K562 (cell line): ENCODE results near the gene ZNF277. TPM values are rescaled to one million over a fixed set of nuclear protein-coding genes. Genes with fewer than 3 reads are reported as not detected.

Experiments used
- ATAC-seq: fragments of 200-7000 bp; cut with Tn5 transposase; 3 replicates; pipeline ENCODE4 v1.9.1; 2020; ENCODE audit warnings: moderate library complexity
- BruUV-seq: library from RNA; stranded (reverse); fragments of 400-500 nt; replicated peaks from 2 replicates; lab custom pipeline; 2021; lab: Mats Ljungman, UMichigan
- CTCF ChIA-PET: fragments of 300-600 bp; formaldehyde crosslinking; extraction: SDS; loops from one replicate; lab custom pipeline; 2021; ENCODE audit warnings: low intra/inter-chr PET ratio; lab: Yijun Ruan, JAX
- POLR2A ChIA-PET: fragments of 300-600, 350-650 bp; sonication (Branson Sonifier 250); formaldehyde crosslinking; extraction: SDS; loops from one replicate; lab custom pipeline; 2021; ENCODE audit warnings: antibody characterized with exemption, inconsistent platforms; lab: Yijun Ruan, JAX
- DNase-seq, 4 experiments: peaks; one replicate each; pipeline versions ENCODE4 v3.0.0 to v3.0.0-alpha.2; 2011 to 2018; ENCODE audit warnings: low spot score in 3 of 4, mixed read lengths in 3 of 4; ENCODE audit errors: extremely low read depth in 1 of 4
- FAIRE-seq: peaks from 2 replicates; lab custom pipeline; 2011; peaks lifted over from hg19 to GRCh38; lab: Jason Lieb, UNC
- H2AFZ ChIP-seq: 2 replicates; pipeline ENCODE4 v1.6.0; 2011; ENCODE audit warnings: low read depth, low read length, control low read depth, inconsistent platforms
- H3K27ac ChIP-seq: fragments of 200-600 bp; 3 replicates; pipeline ENCODE4 v1.8.0; 2011; ENCODE audit warnings: low read depth, mild to moderate bottlenecking, control low read depth, inconsistent platforms, low read length, moderate library complexity, mixed read lengths; ENCODE audit errors: extremely low read depth
- H3K27me3 ChIP-seq, 2 experiments: fragments of 300-600 bp in 1 of 2; 2 replicates in 1 of 2; 3 replicates in 1 of 2; pipeline versions ENCODE4 v1.6.0 to v1.8.0; 2011; ENCODE audit warnings: inconsistent platforms in 2 of 2, low read length in 2 of 2, mild to moderate bottlenecking in 1 of 2, mixed read lengths in 1 of 2, moderate library complexity in 1 of 2; ENCODE audit not compliant: control insufficient read depth in 2 of 2, insufficient read depth in 2 of 2
- H3K36me3 ChIP-seq: fragments of 300-600 bp; 3 replicates; pipeline ENCODE4 v1.8.0; 2011; ENCODE audit warnings: mild to moderate bottlenecking, low read length, inconsistent platforms; ENCODE audit not compliant: control insufficient read depth, insufficient read depth
- H3K4me1 ChIP-seq, 2 experiments: fragments of 200-600 bp in 1 of 2; replicated peaks in 1 of 2; 2 replicates in 1 of 2; 3 replicates in 1 of 2; pipeline versions ENCODE4 v1.5.1 to v1.8.0; 2011; ENCODE audit warnings: inconsistent platforms in 2 of 2, low read length in 2 of 2, mild to moderate bottlenecking in 1 of 2, mixed read lengths in 1 of 2, moderate library complexity in 1 of 2; ENCODE audit not compliant: control insufficient read depth in 2 of 2, insufficient read depth in 2 of 2
- H3K4me2 ChIP-seq: 2 replicates; pipeline ENCODE4 v1.6.1; 2011; ENCODE audit warnings: low read length, control low read depth, inconsistent platforms, mixed read lengths; ENCODE audit not compliant: insufficient read depth
- H3K4me3 ChIP-seq: fragments of 200-600 bp; sonication (generic), shearing (Covaris generic); 2 replicates; pipeline ENCODE4 v1.5.1; 2016; ENCODE audit warnings: control low read depth, inconsistent platforms
- H3K79me2 ChIP-seq: fragments of 200-600 bp; 3 replicates; pipeline ENCODE4 v1.8.0; 2011; ENCODE audit warnings: low read length, inconsistent platforms; ENCODE audit not compliant: control insufficient read depth, insufficient read depth
- H3K9ac ChIP-seq, 2 experiments: 2 replicates each; pipeline versions ENCODE4 v1.6.0 to v1.6.1; 2011; ENCODE audit warnings: low read depth in 2 of 2, low read length in 2 of 2, control low read depth in 1 of 2, inconsistent platforms in 1 of 2, mild to moderate bottlenecking in 1 of 2, mixed read lengths in 1 of 2; ENCODE audit not compliant: insufficient read depth in 1 of 2
- H3K9me1 ChIP-seq: one replicate; pipeline ENCODE4 v1.6.0; 2011; ENCODE audit warnings: inconsistent platforms, mild to moderate bottlenecking, low read length, moderate library complexity; ENCODE audit not compliant: control insufficient read depth, insufficient read depth
- H3K9me3 ChIP-seq: replicated peaks from 2 replicates; pipeline ENCODE4 v1.5.1; 2011; ENCODE audit warnings: low read depth, low read length, inconsistent platforms; ENCODE audit not compliant: control insufficient read depth, insufficient read depth
- H4K20me1 ChIP-seq: replicated peaks from 2 replicates; pipeline ENCODE4 v1.6.1; 2011; ENCODE audit warnings: low read length, inconsistent platforms, mixed read lengths; ENCODE audit not compliant: control insufficient read depth, insufficient read depth
- BRCA1 ChIP-seq, 2 experiments: fragments of 450-650 bp in 1 of 2; sonication (generic) in 1 of 2; formaldehyde crosslinking in 1 of 2; IDR thresholded peaks; 2 replicates each; pipeline versions ENCODE4 v1.5.0 to v1.6.1; 2017 to 2020; ENCODE audit warnings: mild to moderate bottlenecking in 1 of 2, missing genetic modification reagents in 1 of 2
- CBX8 ChIP-seq: fragments of 200-600 bp; sonication (generic); IDR thresholded peaks from 2 replicates; pipeline ENCODE4 v1.6.1; 2012; ENCODE audit warnings: borderline replicate concordance, mixed run types, low read depth, mild to moderate bottlenecking, moderate library complexity, mixed read lengths, low read length, control low read depth, inconsistent platforms; ENCODE audit not compliant: poor library complexity, severe bottlenecking; ENCODE audit errors: extremely low read depth
- CHCHD3 ChIP-seq: fragments of 250-450 bp; sonication (Bioruptor Pico); IDR thresholded peaks from 2 replicates; pipeline ENCODE4 v2.1.2; 2022; ENCODE audit warnings: mild to moderate bottlenecking
- RFX5 ChIP-seq: IDR thresholded peaks from 2 replicates; pipeline ENCODE4 v1.6.1; 2011; ENCODE audit warnings: low read depth, mild to moderate bottlenecking, improper control_type of control experiment, low read length
- XRCC3 ChIP-seq: fragments of 450-650 bp; IDR thresholded peaks from 2 replicates; pipeline ENCODE4 v1.6.1; 2017; ENCODE audit warnings: mild to moderate bottlenecking, moderate library complexity
- ZNF583 ChIP-seq: fragments of 250-450 bp; sonication (Bioruptor Pico); IDR thresholded peaks from 2 replicates; pipeline ENCODE4 v1.4.0; 2020
- WGBS: fragments of 100-300 bp; shearing (Covaris generic); methylation state at CpG from one replicate; pipeline ENCODE4 v1.1.6; 2016; ENCODE audit warnings: low coverage, mixed read lengths; ENCODE audit not compliant: insufficient coverage; ENCODE audit errors: missing lambda C conversion rate; 5-methylcytosine and 5-hydroxymethylcytosine counted together
- in situ Hi-C: fragments of 300-500 bp; cut with MboI; formaldehyde crosslinking; loops from 4 replicates; pipeline ENCODE4 v1.15.0; 2018; ENCODE audit warnings: inconsistent platforms, mixed read lengths
- intact Hi-C: fragments of 100-400 bp; cut with micrococcal nuclease; formaldehyde crosslinking; loops from 2 replicates; pipeline ENCODE4 v1.14.2; 2022
- polyA plus RNA-seq, 8 experiments: library from polyadenylated mRNA; depleted of rRNA in 4 of 8; stranded (reverse) in 5 of 8; unstranded in 3 of 8; fragments of >200 nt; fragmentation: Nextera tagmentation in 2 of 8; fragmentation: Illumina TruSeq in 1 of 8; extraction: Ambion mirVana in 2 of 8; extraction: Trizol in 1 of 8; gene quantifications; 2 replicates each; pipeline versions ENCODE4 v1.2.1 to v1.2.3, GENCODE V29; 2011 to 2014; ENCODE audit warnings: inconsistent platforms in 1 of 8, missing spikeins in 1 of 8
- total RNA-seq, 7 experiments: library from RNA; depleted of rRNA in 6 of 7; stranded (reverse); fragments of >200 nt in 6 of 7; fragmentation: Illumina TruSeq in 2 of 7; extraction: Trizol in 2 of 7; gene quantifications; 2 replicates each; pipeline versions ENCODE4 v1.2.1 to v1.2.3, GENCODE V29; 2011 to 2021; ENCODE audit warnings: low replicate concordance in 1 of 7
- TF ChIP-seq, protein P1 (sequence below): sonication (generic); formaldehyde crosslinking; IDR thresholded peaks from 2 replicates; pipeline ENCODE4 v1.8.0; 2023; ENCODE audit warnings: missing genetic modification reagents, mild to moderate bottlenecking, borderline replicate concordance

Gene ZNF277
- total and polyA plus RNA-seq, 9 of the 15 experiments (the other 6 are each of a cell fraction or from before 2014, with no cell fraction given), result 18.8 to 33.5 (median 27.7) TPM

DNA sequence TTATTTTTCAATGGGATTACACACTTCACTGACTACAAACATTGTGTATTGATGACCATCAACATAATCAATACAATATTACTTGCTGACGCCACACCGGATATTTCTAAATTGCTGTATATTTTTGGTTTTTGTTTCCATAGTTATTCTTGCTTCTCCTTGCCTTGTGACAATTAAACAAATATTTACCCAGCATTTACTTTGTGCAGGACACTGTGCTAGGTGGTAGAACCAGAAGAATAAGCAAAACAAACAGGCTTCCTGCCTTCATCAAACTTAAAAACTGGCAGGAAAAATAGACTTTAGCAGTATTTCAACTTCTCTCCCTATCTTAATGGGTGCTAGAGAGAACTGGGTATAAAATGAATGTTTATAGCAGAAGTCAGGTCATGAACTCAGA, 50.6 kb downstream of the ZNF277 start:
- Histone ChIP-seq H3K4me3 (no peak overlapping the region), H3K9me3 (no peaks in the 10 kb centered on the region), H3K27me3 (no peaks in the 10 kb centered on the region; a peak in 1 of 5 replicates), H3K27ac (no peak overlapping the region), H3K4me1 (no peaks in the 10 kb centered on the region), H3K79me2 (no peaks in the 10 kb centered on the region), H3K36me3 (no peaks in the 10 kb centered on the region), H3K9me1 (no peaks in the 10 kb centered on the region), H2AFZ (no peak overlapping the region), H3K4me2 (no peak overlapping the region), H3K9ac (no peak overlapping the region), H4K20me1 (no peaks in the 10 kb centered on the region)
- in situ Hi-C loops (no loop called here), intact Hi-C loops (no loop called here)
- WGBS, result 58% methylated on average over 2 of the region's 2 CpGs
- no TSS peak for BruUV-seq
- CTCF ChIA-PET, result no interaction called here
- ATAC-seq (no peak), DNase-seq (no peak), FAIRE-seq (no peak)
- no peak for TF ChIP-seq XRCC3
- TF ChIP-seq CBX8, result no peak
- TF ChIP-seq, protein P1, sequence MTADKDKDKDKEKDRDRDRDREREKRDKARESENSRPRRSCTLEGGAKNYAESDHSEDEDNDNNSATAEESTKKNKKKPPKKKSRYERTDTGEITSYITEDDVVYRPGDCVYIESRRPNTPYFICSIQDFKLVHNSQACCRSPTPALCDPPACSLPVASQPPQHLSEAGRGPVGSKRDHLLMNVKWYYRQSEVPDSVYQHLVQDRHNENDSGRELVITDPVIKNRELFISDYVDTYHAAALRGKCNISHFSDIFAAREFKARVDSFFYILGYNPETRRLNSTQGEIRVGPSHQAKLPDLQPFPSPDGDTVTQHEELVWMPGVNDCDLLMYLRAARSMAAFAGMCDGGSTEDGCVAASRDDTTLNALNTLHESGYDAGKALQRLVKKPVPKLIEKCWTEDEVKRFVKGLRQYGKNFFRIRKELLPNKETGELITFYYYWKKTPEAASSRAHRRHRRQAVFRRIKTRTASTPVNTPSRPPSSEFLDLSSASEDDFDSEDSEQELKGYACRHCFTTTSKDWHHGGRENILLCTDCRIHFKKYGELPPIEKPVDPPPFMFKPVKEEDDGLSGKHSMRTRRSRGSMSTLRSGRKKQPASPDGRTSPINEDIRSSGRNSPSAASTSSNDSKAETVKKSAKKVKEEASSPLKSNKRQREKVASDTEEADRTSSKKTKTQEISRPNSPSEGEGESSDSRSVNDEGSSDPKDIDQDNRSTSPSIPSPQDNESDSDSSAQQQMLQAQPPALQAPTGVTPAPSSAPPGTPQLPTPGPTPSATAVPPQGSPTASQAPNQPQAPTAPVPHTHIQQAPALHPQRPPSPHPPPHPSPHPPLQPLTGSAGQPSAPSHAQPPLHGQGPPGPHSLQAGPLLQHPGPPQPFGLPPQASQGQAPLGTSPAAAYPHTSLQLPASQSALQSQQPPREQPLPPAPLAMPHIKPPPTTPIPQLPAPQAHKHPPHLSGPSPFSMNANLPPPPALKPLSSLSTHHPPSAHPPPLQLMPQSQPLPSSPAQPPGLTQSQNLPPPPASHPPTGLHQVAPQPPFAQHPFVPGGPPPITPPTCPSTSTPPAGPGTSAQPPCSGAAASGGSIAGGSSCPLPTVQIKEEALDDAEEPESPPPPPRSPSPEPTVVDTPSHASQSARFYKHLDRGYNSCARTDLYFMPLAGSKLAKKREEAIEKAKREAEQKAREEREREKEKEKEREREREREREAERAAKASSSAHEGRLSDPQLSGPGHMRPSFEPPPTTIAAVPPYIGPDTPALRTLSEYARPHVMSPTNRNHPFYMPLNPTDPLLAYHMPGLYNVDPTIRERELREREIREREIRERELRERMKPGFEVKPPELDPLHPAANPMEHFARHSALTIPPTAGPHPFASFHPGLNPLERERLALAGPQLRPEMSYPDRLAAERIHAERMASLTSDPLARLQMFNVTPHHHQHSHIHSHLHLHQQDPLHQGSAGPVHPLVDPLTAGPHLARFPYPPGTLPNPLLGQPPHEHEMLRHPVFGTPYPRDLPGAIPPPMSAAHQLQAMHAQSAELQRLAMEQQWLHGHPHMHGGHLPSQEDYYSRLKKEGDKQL, result no peak
- no peak for TF ChIP-seq ZNF583 (CRISPR knock-in tag)
- no peak for TF ChIP-seq RFX5
- TF ChIP-seq BRCA1 (IDR thresholded peaks at IDR 0.05), result no peak
- no peak for TF ChIP-seq BRCA1 (CRISPR knock-in tag; IDR thresholded peaks at IDR 0.05)
- TF ChIP-seq CHCHD3 (CRISPR knock-in tag), result no peak
- POLR2A ChIA-PET, result no interaction called here
